SH-SY5Y (cell line): Measurements from ENCODE around the gene SCTR.

ENCODE experiments used
- GATA2 ChIP-seq: IDR thresholded peaks from 2 replicates; pipeline ENCODE4 v1.6.1; 2011; ENCODE audit warnings: mild to moderate bottlenecking, low read depth, low read length
- GATA3 ChIP-seq: IDR thresholded peaks from 2 replicates; pipeline ENCODE4 v1.6.1; 2011; ENCODE audit warnings: low read depth, mild to moderate bottlenecking, low read length, moderate library complexity

GRCh38 chr2:119548516-119549120 lies 24.3 kb upstream of the SCTR start:
- TF ChIP-seq GATA2 (no peak), GATA3 (no peak)
